Adrenal gland (tissue), 12 donors: ENCODE data around the gene FBXL14. TPM values are rescaled to one million over a fixed set of nuclear protein-coding genes. Genes with fewer than 3 reads are reported as not detected.

Experiments used
- DNase-seq, 7 donors: peaks; one replicate each; pipeline ENCODE4 v3.0.0-alpha.2; 2019 to 2020
- H3K27ac ChIP-seq, 5 donors: fragments of 200-600 bp; sonication (generic) in 4 of 5; 1 replicate in 3 of 5; 2 replicates in 2 of 5; pipeline versions ENCODE4 v1.5.1 to v1.8.0; 2016 to 2020; ENCODE audit warnings: mild to moderate bottlenecking in 1 of 5
- H3K27me3 ChIP-seq: fragments of 200-600 bp; 2 replicates; pipeline ENCODE4 v1.8.0; 2021
- H3K36me3 ChIP-seq, 2 donors: fragments of 200-600 bp; replicated peaks in 1 of 2; 1 replicate in 1 of 2; 2 replicates in 1 of 2; pipeline versions ENCODE4 v1.5.1 to v1.8.0; 2018 to 2022
- H3K4me1 ChIP-seq, 2 donors: fragments of 200-600 bp; replicated peaks in 1 of 2; 1 replicate in 1 of 2; 2 replicates in 1 of 2; pipeline versions ENCODE4 v1.5.1 to v1.8.0; 2018 to 2021
- H3K4me3 ChIP-seq, 4 donors: fragments of 200-600 bp; sonication (generic) in 3 of 4; one replicate each; pipeline ENCODE4 v1.5.1; 2016 to 2018
- H3K9me3 ChIP-seq, 3 donors: fragments of 200-600 bp; sonication (generic) in 1 of 3; replicated peaks in 1 of 3; 1 replicate in 2 of 3; 2 replicates in 1 of 3; pipeline versions ENCODE4 v1.5.1 to v1.8.0; 2016 to 2021
- POLR2A ChIP-seq, 2 donors: fragments of 450-650 bp; IDR thresholded peaks; one replicate each; pipeline ENCODE4 v1.6.1; 2017; ENCODE audit warnings: antibody characterized with exemption in 2 of 2, mild to moderate bottlenecking in 2 of 2, moderate library complexity in 1 of 2
- WGBS, 4 donors: extraction: QIAGEN DNeasy Blood & Tissue Kit in 2 of 4; methylation state at CpG; one replicate each; pipeline versions ENCODE4 v1.1.5 to v1.1.7; 2013 to 2017; 5-methylcytosine and 5-hydroxymethylcytosine counted together
- intact Hi-C, 2 donors: fragments of 100-400 bp; cut with DNase I; formaldehyde crosslinking; loops; one replicate each; pipeline versions ENCODE4 v1.14.1 to v1.15.0; 2022 to 2023
- polyA plus RNA-seq, 3 donors: library from polyadenylated mRNA; stranded (reverse); fragments of 200-250 nt in 2 of 3; fragments of 350-450 nt in 1 of 3; fragmentation: Illumina TruSeq in 1 of 3; extraction: RNeasy Lipid Tissue Mini Kit (QIAGEN cat#74804) in 1 of 3; gene quantifications; one replicate each; pipeline ENCODE4 v1.2.3, GENCODE V29; 2013 to 2014
- total RNA-seq, 9 donors: library from RNA; depleted of rRNA in 4 of 9; stranded (reverse); fragments of >200 nt in 4 of 9; fragments of 120-200 nt in 1 of 9; fragmentation: NEBNext Ultra II Directional in 1 of 9; extraction: Animal tissue kit (Norgen Biotek cat#: 25700) in 1 of 9; gene quantifications; one replicate each; pipeline versions ENCODE4 v1.1.0 to v1.2.4, GENCODE V29; 2013 to 2023
- TF ChIP-seq, protein P1 (sequence below), 6 experiments: fragments of 450-650 bp in 4 of 6; fragments of 200-600 bp in 2 of 6; sonication (generic) in 1 of 6; IDR thresholded peaks; 1 replicate in 5 of 6; 2 replicates in 1 of 6; pipeline versions ENCODE4 v1.5.1 to v1.8.0; 2016 to 2021; ENCODE audit warnings: antibody characterized with exemption in 6 of 6, mild to moderate bottlenecking in 2 of 6, moderate library complexity in 1 of 6
- donor health status: healthy with polysubstance abuse.
- donor health status: Bipolar disorder and iron deficiency.
- donor health status: DM: yes; HTN: yes; CAD: no.
- donor health status: DM: no; HTN: no; CAD: no.
- donor health status: DM: no; HTN: no; CAD: no.
- donor health status: DM: yes; HTN: yes; CAD: no.

The FBXL14 gene
- total and polyA plus RNA-seq, 12 donors = 1.2 to 19.1 (median 12.4) TPM

DNA sequence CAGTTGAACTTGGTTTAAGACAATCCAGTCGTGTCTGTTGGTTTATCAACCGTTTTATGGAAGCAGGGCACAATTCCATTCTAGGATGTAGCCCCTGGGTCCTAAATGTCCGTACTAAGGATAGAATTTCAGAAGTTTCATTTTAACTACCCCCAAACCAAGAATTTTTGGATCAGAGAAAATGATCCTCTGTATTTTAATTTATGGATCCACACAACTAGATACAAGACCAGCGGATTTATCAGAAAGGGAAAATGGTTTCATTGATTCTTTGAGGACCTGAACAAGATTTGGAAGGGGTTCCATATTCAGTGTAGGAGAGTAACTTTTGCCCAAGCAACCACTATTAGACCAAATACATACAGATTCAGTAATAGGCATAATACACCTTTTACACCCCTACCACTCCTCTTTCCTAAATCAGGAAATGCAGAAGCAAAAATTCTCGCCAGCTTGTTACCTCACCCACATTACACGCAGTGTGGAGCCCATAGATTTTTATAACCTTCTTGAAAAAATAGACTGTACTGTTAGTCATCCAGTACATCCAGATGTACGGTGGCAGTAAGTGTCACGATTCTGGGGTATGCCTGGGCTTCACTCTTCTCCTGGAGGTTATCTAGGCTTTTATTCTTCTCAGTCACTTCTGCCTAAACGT lies 1.4 kb upstream of the FBXL14 start:
- Histone ChIP-seq H3K4me3 (no peak overlapping the region), H3K27me3 (no peaks in the 10 kb centered on the region), H3K36me3 (no peaks in the 10 kb centered on the region), H3K27ac (peak overlapping the region in 3 of 5 donors; percentile 78 to 98 (median 98)), H3K9me3 (no peaks in the 10 kb centered on the region), H3K4me1 (peaks cover 27 to 39% of the 10 kb centered on the region in 2 donors)
- intact Hi-C loops = no loop called here
- 82 to 84% (median 83%) methylated on average over 9 of the region's 9 CpGs for WGBS, 4 donors
- DNase-seq = no peak
- TF ChIP-seq, protein P1, sequence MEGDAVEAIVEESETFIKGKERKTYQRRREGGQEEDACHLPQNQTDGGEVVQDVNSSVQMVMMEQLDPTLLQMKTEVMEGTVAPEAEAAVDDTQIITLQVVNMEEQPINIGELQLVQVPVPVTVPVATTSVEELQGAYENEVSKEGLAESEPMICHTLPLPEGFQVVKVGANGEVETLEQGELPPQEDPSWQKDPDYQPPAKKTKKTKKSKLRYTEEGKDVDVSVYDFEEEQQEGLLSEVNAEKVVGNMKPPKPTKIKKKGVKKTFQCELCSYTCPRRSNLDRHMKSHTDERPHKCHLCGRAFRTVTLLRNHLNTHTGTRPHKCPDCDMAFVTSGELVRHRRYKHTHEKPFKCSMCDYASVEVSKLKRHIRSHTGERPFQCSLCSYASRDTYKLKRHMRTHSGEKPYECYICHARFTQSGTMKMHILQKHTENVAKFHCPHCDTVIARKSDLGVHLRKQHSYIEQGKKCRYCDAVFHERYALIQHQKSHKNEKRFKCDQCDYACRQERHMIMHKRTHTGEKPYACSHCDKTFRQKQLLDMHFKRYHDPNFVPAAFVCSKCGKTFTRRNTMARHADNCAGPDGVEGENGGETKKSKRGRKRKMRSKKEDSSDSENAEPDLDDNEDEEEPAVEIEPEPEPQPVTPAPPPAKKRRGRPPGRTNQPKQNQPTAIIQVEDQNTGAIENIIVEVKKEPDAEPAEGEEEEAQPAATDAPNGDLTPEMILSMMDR (IDR thresholded peaks at IDR 0.05) = no peak
- no peak for TF ChIP-seq POLR2A (IDR thresholded peaks at IDR 0.05)

DNA sequence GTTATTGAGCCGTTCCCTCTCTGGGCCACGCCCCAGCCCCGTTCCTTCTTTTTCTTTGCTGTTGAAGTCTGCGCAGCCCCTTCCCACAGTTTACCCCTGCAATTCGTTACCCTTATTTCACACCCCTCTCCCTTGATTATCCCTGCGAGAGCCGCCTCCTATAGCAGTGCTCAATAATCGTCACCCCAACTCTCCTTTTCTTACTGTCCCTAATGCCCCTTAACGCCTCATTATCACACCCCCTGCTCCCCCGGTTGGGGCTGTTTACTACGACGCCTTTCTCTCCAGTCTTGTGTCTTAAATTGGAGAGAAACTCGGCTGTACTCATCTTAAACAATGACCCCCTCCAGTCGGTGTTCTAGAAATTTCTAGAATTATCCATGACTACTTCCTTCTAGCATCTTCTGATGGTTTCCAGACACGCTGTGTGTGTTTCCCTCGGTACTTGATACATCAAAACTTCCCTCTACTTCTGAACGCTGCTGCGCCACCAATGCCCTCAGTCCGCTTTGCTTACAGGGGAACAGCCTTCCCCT lies 713 bp upstream of the FBXL14 start:
- Histone ChIP-seq H3K36me3 (no peaks in the 10 kb centered on the region), H3K4me3 (peak overlapping the region in 3 of 4 donors; percentile 35 to 83 (median 54)), H3K4me1 (peaks cover 32 to 46% of the 10 kb centered on the region in 2 donors), H3K9me3 (no peaks in the 10 kb centered on the region), H3K27ac (peak overlapping the region; percentile 54 to 98 (median 78)), H3K27me3 (no peaks in the 10 kb centered on the region)
- 9 to 12% (median 11%) methylated on average over 19 of the region's 19 CpGs for WGBS, 4 donors
- DNase-seq = no peak
- intact Hi-C loops = no loop called here
- no peak for TF ChIP-seq POLR2A (IDR thresholded peaks at IDR 0.05)
- TF ChIP-seq, protein P1 (IDR thresholded peaks at IDR 0.05) = no peak

DNA sequence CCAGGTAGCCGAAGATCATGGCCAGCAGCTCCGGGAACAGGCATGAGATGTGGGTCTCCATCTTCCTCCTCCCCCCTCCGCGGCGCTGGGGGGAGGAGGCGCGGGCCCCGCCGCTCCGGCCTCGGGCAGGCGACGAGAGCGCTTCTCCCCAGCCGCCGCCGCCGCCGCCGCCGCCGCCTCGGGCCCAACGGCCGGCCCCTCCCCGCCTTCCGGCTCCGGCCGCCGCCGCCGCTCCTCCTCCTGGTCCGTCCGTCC lies 448 bp downstream of the FBXL14 start:
- intact Hi-C loops = no loop called here
- H3K4me1 ChIP-seq = peaks cover 36 to 54% of the 10 kb centered on the region in 2 donors
- WGBS, 4 donors = 0% methylated on average over 2 to 34 of the region's 34 CpGs

DNA sequence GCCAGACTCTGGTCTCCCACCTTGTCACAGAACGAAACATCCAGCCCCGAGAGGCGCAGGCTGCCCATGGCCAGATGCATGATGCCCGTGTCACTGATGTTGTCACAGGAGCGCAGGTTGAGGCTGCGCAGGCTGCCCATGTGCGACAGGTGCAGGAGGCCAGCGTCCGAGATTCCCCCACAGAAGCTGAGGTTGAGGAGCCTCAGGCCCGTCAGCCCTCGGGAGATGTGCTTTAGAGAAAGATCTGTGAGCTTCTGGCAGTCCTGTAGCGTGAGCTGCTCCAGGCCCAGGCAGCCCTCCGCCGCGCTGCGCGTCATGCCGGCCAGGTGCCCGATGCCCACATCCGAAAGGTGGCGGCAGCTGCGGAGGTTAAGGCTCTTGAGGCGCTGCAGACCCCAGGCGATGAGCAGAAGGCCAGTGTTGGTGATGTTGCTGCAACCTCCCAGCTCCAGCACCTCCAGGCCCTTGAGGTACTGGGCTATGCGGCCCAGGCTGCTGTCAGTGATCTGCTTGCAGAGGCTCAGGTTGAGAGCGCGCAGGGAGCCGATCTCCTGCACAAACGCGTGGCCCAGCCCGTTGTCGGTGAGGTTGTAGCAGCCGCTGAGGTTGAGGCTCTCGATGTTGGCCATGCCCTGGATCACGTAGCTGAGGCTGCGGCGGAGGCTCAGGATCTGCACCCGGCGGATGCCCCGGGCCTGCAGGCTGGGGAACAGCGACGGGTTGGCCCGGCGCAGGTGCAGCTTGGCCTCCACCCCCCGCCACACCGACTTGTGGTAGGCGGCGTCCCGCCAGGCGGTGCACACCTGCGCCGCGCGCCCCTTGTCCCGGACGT lies 991 bp downstream of the FBXL14 start:
- Histone ChIP-seq H3K36me3 (no peaks in the 10 kb centered on the region), H3K4me1 (peaks cover 36 to 57% of the 10 kb centered on the region in 2 donors), H3K9me3 (no peaks in the 10 kb centered on the region), H3K27ac (peak overlapping the region in 4 of 5 donors; percentile 58 to 98 (median 81)), H3K27me3 (no peaks in the 10 kb centered on the region), H3K4me3 (peak overlapping the region; percentile 57 to 83 (median 78))
- intact Hi-C loops = no loop called here
- no peak for TF ChIP-seq POLR2A (IDR thresholded peaks at IDR 0.05)
- TF ChIP-seq, protein P1 (IDR thresholded peaks at IDR 0.05) = no peak
- WGBS, 4 donors = 10 to 100% (median 12%) methylated on average over 2 to 56 of the region's 56 CpGs
- DNase-seq = peak; percentile 31 to 71 (median 54)

More for the DNA sequence above, 448 bp downstream of the FBXL14 start:
- Histone ChIP-seq H3K4me3 (peak overlapping the region; percentile 57 to 83 (median 78)), H3K27ac (peak overlapping the region in 4 of 5 donors; percentile 58 to 98 (median 81)), H3K9me3 (no peaks in the 10 kb centered on the region), H3K27me3 (no peaks in the 10 kb centered on the region), H3K36me3 (no peaks in the 10 kb centered on the region)
- peak in 3 of 7 donors; percentile 62 to 70 (median 66) for DNase-seq
- TF ChIP-seq POLR2A (IDR thresholded peaks at IDR 0.05) = no peak
- TF ChIP-seq, protein P1 (IDR thresholded peaks at IDR 0.05) = no peak
